GM21786 (cell line): ENCODE data around the gene FBXL5.

Experiments used
- ATAC-seq: cut with Tn5 transposase; IDR thresholded peaks from one replicate; pipeline ENCODE4 v1.9.1; 2021; ENCODE audit not compliant: unreplicated experiment

FBXL5 gene, protein sequence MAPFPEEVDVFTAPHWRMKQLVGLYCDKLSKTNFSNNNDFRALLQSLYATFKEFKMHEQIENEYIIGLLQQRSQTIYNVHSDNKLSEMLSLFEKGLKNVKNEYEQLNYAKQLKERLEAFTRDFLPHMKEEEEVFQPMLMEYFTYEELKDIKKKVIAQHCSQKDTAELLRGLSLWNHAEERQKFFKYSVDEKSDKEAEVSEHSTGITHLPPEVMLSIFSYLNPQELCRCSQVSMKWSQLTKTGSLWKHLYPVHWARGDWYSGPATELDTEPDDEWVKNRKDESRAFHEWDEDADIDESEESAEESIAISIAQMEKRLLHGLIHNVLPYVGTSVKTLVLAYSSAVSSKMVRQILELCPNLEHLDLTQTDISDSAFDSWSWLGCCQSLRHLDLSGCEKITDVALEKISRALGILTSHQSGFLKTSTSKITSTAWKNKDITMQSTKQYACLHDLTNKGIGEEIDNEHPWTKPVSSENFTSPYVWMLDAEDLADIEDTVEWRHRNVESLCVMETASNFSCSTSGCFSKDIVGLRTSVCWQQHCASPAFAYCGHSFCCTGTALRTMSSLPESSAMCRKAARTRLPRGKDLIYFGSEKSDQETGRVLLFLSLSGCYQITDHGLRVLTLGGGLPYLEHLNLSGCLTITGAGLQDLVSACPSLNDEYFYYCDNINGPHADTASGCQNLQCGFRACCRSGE

DNA sequence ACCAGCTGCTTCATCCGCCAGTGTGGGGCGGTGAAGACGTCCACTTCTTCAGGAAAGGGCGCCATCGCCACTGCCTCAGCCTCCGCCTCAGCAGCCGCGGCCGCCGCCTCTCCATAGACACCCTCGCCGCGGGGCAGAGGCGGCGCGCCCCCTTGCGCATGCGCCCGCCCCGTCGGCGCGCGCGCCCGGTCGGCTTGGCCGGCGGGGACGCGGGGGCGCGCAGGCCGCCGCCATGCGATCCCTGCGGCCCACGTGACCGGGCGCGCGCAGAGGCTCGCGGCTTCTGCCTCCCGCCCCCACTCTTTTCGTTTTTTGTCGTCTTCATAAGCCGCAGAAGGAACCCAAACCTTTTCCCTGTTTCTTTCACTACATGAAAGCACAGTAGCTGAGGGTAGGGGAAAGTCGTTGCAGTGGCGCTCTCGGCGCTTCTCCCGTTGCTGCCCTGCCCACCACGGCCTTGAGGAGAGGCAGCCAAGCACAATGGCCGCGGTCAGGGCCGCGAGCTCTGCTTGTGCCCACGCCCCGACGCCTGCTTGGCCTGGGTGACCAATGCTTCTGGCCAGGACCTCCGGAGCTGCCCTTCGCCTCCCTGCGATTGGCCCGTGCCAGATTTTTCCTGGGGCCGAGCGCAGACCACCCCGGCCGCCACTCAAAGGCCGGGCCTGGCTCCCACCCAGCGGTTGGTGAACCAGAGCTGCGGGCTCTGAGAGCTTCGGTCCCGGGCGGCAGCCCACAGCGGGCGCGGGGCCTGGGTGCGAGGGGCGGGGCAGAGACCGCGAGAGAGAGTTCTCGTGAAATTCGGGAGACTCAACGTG is at the start of gene FBXL5:
FBXL5 (minus strand) TSS at position 135 of the 815 bp plus-strand sequence; CDS start at position 65, 70 bp downstream.
- ATAC-seq, result peak; percentile 57

DNA sequence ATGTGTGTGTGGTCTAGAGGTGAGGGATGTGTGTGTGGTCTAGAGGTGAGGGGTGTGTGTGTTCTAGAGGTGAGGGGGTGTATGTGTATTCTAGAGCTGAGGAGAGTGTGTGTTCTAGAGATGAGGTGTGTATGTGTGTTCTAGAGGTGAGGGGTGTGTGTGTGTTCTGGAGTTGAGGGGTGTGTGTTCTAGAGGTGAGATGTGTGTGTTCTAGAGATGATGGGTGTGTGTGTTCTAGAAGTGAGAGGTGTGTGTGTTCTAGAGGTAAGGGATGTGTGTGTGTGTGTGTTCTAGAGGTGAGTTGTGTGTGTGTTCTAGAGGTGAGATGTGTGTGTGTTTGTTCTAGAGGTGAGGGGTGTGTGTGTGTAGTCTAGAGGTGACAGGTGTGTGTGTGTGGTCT is 49.0 kb upstream of the FBXL5 start:
- ATAC-seq, result no peak

DNA sequence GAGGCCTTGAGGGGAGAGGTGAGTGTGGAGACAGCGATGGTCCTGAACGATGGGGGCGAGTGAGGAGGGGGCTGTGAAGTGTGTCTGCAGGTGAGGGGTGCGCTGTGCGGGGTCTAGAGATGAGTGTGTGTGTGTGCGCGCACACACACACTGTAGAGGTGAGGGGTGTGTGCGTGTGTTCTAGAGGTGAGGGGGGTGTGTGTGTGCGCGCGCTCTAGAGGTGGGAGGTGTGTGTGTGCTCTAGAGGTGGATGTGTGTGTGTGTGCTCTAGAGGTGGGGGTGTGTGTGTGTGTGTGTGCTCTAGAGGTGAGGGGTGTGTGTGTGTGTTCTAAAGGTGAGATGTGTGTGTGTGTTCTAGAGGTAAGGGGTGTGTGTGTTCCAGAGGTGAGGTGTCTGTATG is 48.3 kb upstream of the FBXL5 start:
- no peak for ATAC-seq

DNA sequence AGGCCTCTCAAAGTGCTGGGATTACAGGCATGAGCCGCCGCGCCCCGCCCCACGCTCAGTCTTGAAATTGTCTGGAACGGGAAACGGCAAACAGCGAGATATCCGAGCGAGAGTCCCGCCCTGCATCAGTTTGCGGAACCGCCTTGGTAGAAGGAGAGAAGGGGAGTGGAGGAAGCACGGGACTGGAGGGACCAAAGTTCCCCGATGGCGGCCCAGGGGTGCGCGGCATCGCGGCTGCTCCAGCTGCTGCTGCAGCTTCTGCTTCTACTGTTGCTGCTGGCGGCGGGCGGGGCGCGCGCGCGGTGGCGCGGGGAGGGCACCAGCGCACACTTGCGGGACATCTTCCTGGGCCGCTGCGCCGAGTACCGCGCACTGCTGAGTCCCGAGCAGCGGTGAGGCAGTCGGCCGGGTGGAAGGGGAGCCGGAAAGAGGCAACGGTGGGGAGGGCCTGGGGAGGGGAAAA is 47.8 kb upstream of the FBXL5 start, which contains the start of gene BST1:
BST1 (plus strand) TSS at position 125 of the 463 bp plus-strand sequence; CDS start at position 205, 80 bp downstream.
- ATAC-seq, result peak; percentile 63

DNA sequence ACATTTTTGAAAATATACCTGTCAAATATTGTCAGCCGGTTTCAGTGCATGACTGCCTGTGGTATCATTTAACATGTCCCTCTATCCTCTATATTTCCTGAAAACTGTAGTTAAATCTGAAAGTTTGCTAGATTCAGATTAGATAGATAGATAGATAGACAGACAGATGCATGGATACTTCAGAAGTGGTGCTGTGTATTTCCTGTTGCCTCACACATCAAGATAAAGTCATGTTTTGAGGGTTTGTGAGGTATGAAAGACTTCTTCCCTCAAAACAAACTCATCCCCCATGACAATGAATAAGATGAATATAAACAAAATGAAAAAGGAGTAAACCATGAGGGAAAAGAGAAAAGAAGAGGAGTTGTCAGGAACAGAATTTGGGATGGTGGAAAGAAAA is 41.7 kb upstream of the FBXL5 start:
- no peak for ATAC-seq

DNA sequence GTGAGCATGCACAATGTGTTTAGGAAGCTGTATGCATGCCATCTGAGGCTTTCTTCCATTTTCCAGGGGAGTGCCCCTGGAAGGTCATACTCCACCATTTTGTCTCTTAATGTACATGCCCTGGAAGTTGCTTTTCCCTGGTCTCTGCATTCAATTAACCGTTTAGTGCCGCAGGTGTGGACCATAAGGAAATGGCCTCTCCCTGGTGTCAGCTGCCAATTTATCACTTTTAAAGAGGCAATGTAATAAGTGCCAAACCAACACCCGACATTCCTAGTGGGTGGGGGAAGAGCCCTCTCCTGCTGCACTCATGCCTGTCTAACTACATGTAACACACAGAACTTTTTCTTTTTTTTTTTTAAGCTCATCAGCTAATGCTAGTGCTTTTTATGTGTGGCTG is 40.6 kb upstream of the FBXL5 start:
- ATAC-seq, result no peak

DNA sequence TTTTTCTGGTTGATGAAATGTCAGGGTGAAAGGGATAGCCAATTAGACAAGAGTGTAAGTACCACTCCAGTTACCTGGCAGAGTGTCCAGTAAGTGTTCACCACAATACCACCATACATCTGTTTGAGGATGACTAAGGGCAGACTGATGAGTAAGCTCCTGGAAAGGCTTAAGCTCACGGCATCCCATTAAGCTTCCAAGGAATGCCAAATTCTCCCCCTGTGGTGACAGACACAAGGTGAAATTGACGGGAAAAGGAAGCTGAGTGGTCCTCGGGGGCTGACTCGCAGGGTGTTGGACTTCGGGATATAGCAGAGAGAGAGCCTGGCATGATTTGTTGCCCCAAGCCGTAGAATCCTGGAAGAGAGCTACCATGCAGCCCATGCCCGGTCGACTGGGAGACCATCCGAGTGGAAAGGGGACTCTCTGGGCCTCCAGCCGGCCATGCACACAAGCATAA is 40.1 kb upstream of the FBXL5 start:
- ATAC-seq, result no peak

DNA sequence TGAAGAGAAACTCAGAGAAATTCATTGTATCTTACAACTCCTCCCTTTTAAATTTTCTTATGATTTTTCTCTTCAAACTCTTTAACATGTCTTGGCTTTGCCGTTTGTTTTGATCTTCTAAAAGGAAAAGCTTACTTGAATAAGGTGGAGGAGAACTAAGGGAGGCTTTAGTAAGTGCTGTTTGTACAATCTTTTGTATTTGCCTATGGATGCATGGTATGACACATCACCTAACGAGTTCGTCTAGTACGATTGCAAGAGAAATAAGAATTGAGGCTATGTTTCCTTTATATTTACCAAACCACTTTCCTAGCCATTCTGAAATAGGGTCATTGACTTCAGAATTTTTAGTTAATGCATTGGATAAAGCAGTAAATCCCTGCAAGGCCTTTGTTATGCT is 39.3 kb upstream of the FBXL5 start:
- no peak for ATAC-seq

DNA sequence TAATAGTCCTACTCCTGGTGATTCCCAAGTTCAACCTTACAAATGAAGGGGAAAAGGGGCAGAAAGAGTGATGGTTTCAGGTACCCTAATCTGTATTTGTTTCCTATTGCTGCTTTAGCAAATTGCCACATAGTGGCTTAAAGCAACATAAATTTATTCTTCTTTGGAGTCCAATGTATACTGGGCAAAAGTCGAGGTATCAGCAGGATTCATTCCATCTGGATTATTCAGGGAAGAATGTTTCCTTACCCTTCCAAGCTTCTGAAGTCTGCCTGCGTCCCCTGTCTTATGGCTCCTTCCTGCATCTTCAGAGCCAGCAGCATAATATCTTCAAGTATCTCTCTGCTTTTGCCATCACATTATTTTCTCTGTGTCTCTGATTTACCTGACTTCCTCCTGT is 37.4 kb upstream of the FBXL5 start:
- no peak for ATAC-seq

DNA sequence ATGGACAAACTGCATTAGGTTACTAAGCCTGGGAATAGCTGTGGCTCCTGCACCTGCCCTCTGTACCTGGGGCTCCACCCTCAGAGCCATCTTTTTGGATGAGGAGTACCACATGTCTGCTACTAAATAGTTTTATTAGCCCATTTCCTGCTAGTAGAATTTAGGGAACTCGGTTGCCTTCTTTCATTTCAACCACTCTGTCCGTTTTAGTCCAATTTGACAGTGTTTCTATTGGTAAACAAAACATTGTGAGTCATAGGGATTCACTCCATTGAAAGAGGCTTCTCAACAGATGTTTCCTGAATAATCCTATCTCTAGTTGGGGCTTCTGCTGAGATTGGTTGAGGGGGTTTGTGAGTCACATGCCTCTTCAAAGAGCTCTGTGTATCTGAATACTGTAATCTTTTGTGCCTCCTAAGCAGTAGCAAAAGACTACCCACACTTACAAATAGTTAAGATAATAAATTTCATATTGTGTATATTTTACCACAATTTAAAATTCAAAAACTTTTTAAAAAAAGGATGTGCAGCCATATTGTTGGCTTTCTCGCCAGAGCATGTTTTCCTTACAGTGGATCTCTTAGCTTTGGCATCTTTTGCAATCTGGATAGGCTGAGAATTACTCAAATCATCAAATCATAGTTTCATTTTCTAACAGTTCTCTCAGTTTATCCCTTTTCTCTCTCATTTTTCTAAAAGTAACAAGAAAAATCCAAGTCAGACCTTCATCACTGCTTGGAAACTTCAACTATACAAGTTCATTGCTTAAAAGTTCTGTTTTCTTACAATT is 36.4 kb upstream of the FBXL5 start:
- ATAC-seq, result no peak

DNA sequence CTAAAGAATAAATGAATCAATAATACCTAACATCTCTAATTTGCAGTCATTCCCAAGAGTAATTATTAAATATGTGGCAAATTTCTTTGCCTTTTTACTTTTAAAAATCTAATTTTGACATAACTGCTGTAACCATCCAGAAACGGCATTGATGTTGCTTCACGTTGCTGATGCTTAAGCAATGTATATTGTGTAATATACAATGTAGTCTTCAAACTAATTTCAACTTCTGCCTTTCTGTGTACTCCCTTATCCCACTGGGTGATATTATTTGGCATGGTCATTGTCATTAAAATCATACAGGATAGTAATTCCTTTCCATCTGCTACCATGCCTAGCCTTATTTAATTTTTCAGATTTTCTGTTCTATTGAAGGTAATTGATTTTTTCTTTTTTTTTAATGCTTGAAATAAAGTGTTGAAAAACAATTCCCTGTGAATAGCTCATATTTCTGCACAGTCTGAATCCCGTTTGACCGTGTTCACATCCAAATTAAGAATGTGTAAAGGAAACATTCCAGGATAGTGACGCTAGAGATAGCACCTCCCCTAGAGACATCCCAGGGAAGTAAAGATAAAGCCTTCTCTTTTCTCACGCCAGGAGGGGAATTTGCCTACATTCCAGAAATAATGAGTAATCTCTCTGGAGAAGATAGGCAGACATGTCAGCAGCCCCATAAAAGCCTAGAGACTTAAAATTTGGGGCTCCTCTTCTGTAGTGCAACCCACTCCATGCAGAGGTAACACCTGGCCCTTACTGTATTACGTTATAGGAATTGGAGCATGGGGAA is 35.1 kb upstream of the FBXL5 start:
- no peak for ATAC-seq

DNA sequence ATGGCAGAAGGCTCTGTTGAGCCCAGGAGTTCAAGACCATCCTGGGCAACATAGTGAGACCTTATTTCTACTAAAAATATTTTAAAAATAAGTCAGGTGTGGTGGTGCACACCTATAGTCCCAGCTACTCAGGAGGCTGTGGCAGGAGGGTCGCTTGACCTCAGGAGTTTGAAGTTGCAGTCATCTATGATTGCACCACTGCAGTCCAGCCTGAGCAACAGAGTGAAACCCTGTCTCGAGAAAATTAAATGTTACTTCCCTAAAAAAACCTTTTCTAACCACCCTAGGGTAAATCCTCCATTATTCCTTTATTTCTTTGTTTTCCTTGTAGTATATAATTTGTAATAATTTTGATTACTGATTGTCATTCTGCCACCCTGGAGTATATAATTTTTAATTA is 34.4 kb upstream of the FBXL5 start:
- ATAC-seq, result no peak

DNA sequence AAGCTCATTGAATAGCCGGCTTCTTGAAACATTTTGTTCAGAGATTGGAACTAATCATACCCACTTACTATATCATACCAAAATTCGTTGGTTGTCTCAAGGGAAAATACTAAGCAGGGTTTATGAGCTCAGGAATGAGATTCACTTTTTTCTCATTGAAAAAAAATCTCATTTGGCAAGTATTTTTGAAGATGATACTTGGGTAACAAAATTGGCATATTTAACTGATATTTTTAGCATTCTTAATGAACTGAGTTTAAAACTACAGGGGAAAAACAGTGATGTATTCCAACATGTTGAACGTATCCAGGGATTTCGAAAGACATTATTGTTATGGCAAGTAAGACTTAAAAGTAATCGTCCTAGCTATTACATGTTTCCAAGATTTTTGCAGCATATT is 32.9 kb upstream of the FBXL5 start:
- no peak for ATAC-seq

DNA sequence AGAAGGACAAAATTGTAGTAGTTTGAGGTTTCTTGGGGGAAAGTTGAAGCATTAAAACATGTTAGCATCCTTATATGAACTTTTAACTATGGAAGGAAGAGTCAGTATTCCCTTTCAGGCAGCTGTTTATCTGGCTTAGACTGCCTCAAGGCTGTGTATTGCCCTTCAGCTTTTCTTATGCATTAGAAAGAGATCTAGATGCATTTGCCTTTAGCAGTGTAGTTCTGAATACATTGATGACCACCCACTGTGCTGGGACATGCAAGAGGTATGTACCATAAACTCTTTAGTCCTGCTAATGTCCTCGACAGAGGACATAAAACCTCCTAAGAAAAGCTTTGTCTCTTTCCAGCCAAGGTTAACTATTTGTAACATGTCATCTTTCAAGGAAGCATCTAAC is 29.3 kb upstream of the FBXL5 start:
- no peak for ATAC-seq

DNA sequence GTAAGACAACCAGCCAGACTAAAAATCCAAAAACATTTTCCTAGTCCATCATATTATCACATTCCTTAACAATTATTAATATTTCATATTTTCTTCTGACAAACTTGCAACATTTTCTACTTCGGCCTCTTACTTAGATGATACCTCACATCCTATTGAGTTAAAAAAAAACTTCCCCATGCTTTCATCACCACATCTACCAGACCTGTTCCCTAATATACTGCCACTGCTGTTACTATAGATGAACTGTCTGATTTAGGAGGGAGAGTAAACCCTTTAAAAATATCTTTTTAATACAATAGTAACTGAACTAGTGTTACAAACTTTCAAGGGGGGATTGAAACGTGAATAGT is 28.0 kb upstream of the FBXL5 start:
- no peak for ATAC-seq

DNA sequence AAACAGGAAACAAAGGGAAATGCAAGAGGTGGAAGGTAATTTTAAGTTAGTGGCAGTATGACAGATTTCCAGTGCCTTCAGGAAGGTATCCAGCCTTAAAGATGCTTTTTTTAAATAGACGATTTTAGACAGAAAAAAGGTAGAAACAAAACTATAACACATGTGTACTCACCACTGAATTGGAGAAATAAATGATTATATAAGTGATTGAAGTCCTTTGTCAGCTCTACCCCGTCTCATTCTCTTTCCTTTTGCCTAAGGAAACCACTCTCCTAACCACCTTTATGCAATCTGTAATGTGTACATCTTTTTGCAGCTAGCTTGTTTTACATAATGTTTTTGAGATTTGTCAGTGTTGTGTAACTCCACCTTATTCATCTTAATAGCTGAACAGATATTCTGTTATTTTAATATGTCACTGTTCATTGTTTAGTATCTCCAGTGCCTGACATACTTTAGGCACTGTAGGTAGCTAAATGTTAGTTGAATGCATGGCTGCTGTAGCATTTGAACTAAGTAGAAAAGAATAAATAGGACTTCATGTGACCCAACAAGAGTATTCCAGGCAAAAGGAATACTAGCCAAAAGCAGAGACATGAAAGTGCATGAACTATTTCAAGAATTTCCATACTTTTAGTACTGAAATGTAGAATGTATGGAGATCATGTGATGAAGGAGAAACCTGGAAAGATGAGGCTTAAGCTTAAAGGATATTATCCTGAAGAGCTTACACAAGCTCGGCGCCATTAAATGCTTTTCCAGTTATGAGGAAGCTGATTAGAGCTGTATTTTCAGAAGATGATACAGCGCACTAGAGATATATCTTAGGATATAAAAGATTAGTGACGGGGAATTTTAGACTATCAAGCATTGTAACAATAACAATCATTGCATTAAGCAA is 27.3 kb upstream of the FBXL5 start:
- no peak for ATAC-seq

DNA sequence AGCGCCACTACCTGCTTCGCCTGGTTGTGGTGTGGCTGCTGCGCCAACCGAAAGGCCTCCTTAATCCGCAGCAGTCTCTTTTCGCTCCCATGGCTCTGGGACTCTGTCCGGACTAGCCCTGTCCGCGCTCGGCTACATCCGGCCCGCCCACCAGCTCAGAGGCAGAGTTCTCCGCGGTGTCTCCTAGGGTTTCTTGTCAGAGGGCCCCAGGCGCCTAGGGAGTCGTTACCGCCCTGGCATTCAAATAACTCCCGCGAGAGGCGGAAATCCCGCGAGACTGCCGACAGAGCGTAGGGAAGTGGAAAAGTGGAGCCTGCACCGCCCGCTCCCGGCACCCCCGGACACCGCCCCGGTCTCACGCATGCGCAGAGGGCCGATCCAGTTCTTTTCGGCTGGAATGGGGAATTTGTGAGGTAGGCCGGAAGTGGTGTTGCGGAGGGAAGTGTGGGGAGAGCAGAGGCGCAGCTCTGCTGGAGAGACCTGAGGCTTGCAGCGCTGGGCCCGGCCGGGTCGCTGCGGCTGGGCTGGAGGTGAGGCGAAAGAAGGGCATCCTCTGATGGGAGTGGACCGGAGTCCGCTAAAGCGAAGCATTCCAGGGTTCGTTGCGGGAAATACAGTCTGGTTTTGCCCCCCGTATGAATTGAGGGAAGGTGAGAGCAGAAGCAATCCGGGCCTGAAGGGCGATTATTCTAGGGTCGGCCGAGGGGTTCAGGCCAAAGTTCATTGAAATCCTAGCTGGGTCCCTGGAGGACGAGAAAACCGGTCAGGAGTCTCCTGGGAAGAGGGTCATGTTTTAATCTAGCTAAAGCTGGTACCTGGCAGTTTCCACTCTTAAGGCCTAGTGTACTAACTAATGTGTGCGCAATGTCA is 26.4 kb upstream of the FBXL5 start, which contains the start of gene FAM200B:
FAM200B (plus strand) TSS at position 456 of the 870 bp plus-strand sequence. CDS start 5,151 bp downstream, outside the sequence.
- ATAC-seq, result peak; percentile 90

DNA sequence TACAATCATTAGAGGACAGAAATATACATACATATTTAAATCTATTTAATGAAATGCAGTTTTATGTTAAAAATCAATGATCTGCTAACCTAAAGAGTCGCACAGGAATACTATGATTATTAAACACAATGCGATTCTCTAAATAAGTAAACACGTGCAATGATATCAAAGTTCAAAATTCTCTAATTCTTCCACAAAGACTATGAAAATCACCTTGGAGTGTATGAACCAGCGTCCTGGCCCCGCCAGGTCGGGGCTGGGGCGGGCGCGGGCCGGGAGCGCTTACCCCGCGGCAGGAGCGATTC is 25.9 kb upstream of the FBXL5 start:
- no peak for ATAC-seq
